ENCODE results near the gene STRADB.
"Not testable (repeated sequence)": the region's sequence is repeated elsewhere in the genome, so short reads cannot be mapped to it uniquely, and the experiment has no call there.

Gene STRADB

DNA sequence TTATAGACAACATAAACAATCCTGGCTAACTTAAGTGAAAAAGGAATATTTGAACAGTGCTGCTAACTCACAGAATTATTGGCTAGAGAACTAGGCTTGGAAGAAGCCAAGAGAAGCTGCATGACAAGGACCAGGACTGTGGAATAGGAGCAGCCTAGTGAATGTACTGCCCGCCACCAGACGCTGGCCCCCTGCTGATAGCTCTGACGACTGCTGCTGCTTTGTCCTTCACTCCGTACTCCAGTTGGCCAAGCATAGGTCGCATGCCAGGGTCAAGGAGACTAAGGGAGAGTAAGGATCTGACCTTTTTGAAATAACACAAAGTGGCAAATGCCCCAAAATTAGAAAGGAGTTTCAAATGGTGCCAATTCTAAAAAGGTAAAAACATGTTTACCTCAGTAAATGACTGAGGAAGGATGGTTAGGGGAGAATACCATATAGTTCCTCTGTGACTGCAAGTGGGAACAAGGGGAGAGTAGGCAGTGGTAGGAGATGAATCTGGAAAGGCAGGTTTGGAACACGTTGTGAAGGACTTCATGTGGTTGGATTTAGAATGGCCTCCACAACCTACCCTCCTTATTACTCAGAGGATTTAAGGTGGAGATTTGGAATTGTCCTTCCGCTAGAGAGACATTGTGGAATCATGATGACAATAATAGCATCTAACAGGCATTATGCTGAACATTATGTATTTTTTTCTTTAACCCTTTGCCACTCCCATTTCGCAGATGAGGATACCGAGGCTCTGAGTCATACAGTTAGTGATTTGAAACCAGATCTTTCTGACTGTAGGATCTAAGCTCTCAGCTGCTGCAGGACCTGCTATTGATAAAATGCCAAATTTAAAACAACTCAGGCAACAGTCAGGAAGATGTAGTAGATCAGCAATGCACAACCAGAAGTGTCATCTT is 19.5 kb downstream of the STRADB start:
- DNase-seq, result no peak

DNA sequence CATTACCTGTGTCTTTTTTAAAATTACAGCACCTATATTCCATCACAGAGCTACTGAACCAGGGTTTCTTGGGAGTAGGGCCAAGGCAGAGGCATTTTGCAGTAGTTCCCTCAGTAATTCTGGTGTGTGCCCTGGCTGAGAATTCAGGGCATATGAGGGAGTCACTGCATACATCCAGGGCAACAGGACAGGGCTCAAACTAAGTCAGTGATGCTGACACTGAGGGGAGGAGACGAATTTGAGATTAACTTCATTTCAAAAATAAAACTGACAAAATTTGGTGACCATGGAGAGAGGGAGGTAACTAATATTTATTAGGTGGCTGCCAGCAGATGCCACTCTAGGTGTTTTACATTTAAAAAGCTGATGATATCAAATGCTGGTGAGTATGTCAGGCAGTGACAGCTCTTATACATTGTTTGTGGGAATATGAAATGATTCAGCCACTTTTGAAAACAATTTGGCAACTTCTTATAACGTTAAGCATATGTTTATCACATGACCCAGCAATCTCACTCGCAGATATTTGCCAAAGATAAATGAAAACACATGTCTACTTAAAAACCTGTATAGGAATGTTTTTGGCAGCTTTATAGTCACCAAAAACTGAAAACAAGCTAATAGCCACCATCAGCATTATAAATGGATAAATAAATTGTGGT is 20.3 kb downstream of the STRADB start:
- no peak for DNase-seq

GRCh38 chr2:201472411-201472810 is 20.9 kb downstream of the STRADB start:
- no peak for DNase-seq

- DNase-seq, result no peak
Measured at GRCh38 chr2:201482543-201482942, 31.0 kb downstream of the STRADB start.

- DNase-seq, result no peak
Measured at GRCh38 chr2:201483342-201483741, 31.8 kb downstream of the STRADB start.

DNA sequence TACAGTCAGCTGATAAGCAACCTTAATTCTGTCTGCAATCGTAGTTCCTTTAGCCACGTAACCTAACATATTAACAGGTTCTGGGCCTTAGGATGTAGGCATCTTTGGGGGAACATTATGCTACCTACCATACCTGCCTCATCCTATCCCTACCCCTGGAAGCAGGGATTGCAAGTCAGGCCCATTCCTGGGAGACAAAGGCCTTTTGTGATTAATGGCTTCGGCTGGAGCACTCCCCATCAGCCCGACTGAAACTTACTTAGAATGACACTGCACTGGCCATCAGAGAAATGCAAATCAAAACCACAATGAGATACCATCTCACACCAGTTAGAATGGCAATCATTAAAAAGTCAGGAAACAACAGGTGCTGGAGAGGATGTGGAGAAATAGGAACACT is 32.2 kb downstream of the STRADB start:
- not testable (repeated sequence) for DNase-seq

DNA sequence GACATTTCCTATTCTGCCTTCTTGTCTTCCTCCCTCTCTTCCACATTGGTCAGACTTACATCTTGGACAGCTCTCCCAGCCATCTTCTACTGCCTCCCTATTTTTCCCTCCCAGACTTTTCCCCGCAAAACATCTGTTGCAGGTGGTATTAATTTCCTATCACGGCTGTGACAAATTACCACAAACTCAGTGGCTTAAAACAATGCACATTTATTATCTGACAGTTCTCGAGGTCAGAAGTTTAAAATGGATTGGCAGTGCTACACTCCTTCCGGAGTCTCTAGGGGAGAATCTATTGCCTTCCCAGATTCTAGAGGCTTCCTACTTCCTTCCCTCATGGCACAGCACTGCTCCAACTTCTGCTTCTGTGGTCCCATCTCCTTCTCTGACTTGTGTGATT is 33.3 kb downstream of the STRADB start:
- no peak for DNase-seq

GRCh38 chr2:201490291-201490690 is 38.8 kb downstream of the STRADB start:
- DNase-seq, result no peak

GRCh38 chr2:201496785-201497184 is 45.2 kb downstream of the STRADB start:
- no peak for DNase-seq

DNA sequence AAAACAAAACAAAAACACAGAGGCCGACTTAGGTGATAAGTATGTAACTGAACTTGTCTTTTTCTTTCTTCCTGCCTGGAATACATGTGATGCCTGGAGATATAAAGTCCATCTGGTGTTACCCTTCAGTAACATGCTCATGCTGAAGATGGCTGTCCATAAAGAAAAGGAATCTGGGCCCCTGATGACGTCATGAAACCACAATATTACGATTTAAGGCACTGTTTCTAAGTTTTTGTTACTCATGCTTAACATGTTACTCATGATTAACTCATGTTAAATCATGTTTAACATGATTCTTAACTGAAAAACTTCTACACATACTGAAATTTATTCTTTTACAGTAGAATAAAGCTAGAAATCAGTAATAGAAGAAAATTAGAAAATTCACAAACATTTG is 49.0 kb downstream of the STRADB start:
- DNase-seq, result no peak

DNA sequence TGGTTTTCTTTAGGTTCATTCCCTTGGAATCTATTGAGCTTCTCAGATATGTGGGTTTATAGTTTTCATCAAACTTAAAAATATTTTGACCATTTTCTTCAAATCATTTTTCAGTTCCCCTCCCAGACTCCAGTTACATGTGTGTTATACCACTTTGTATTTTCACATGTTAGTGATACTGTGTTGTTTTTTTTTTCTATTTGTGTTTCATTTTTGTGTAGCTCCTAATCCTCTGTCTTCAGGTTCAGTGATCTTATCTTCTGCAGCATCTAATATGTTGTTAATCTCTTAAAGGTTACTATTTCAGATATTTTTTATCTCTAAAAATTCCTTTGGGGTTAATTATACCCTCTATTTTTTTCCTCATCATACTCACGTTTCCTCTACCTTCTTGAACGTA is 51.2 kb downstream of the STRADB start:
- DNase-seq, result no peak

- DNase-seq, result no peak
Measured at GRCh38 chr2:201507725-201508124, 56.2 kb downstream of the STRADB start.

GRCh38 chr2:201513271-201513670 is 61.7 kb downstream of the STRADB start:
- no peak for DNase-seq

- DNase-seq, result no peak
Measured at GRCh38 chr2:201515573-201516246, 64.2 kb downstream of the STRADB start.

DNA sequence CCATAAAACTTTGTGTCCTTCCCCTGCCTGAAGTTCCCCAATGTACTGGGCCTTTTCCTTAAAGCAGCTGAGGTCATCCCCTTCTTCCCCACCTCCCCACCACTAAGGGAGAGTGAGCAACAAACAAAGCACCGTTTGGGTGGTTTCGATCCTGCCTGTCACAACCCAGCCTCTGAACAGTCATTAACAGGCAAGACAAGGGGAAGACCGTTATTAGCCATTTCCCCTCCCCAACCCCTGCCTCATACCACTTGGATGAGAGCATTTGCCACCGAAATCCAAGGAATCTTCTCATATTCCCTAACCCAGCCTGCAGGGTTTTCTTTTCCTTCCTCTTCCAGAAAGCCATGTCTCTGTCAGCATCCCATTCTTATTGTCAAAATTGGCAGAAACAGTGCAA is 65.6 kb downstream of the STRADB start:
- no peak for DNase-seq

GRCh38 chr2:201520201-201520600 is 68.7 kb downstream of the STRADB start:
- DNase-seq, result no peak

DNA sequence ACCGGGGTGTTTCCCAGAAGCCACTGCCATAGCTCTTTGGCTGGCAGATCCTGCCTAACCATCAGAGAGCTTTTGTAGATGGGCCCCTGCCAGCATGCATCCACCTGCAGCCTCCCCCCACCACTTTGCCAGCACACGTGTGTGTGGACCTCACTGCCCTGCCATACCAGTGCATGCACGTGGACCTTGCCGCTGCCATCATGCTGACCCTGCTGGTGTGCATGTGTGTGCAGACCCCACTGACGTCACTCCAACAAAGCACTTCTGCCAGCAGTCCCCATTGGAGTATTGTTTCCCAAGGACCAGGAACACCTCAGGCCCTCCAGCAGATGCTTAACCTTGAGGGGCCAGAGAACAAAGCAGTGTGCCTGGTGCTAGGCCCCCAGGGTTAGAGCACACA is 71.4 kb downstream of the STRADB start:
- no peak for DNase-seq

- DNase-seq, result no peak
Measured at GRCh38 chr2:201523506-201523905, 72.0 kb downstream of the STRADB start.
